HG03460 (cell line): ENCODE results near the gene YWHAH.

Experiments
- ATAC-seq: cut with Tn5 transposase; IDR thresholded peaks from one replicate; pipeline ENCODE4 v1.9.1; 2021; ENCODE audit not compliant: unreplicated experiment

Gene YWHAH

GRCh38 chr22:31922534-31922933 is 21.8 kb upstream of the YWHAH start:
- ATAC-seq, result no peak

GRCh38 chr22:31923136-31923535 is 21.2 kb upstream of the YWHAH start:
- ATAC-seq, result no peak

GRCh38 chr22:31923747-31924146 is 20.6 kb upstream of the YWHAH start:
- ATAC-seq, result no peak

GRCh38 chr22:31925056-31925455 is 19.3 kb upstream of the YWHAH start:
- ATAC-seq, result no peak

- ATAC-seq, result no peak
Observed at GRCh38 chr22:31926024-31926423, 18.3 kb upstream of the YWHAH start.

GRCh38 chr22:31926969-31927368 is 17.4 kb upstream of the YWHAH start:
- ATAC-seq, result no peak

- ATAC-seq, result no peak
Observed at GRCh38 chr22:31927562-31927961, 16.8 kb upstream of the YWHAH start.

- no peak for ATAC-seq
Observed at GRCh38 chr22:31929167-31929930, 15.0 kb upstream of the YWHAH start.

- no peak for ATAC-seq
Observed at GRCh38 chr22:31932863-31933262, 11.5 kb upstream of the YWHAH start.

- ATAC-seq, result no peak
Observed at GRCh38 chr22:31933406-31933805, 10.9 kb upstream of the YWHAH start.

GRCh38 chr22:31933816-31934482 is 10.4 kb upstream of the YWHAH start:
- no peak for ATAC-seq

- ATAC-seq, result no peak
Observed at GRCh38 chr22:31935961-31936635, 8.2 kb upstream of the YWHAH start.

- ATAC-seq, result no peak
Observed at GRCh38 chr22:31937341-31937740, 7.0 kb upstream of the YWHAH start.

GRCh38 chr22:31938296-31938695 is 6.0 kb upstream of the YWHAH start:
- ATAC-seq, result no peak

GRCh38 chr22:31940506-31940905 is 3.8 kb upstream of the YWHAH start:
- no peak for ATAC-seq

- ATAC-seq, result no peak
Observed at GRCh38 chr22:31942091-31942490, 2.2 kb upstream of the YWHAH start.

- ATAC-seq, result no peak
Observed at GRCh38 chr22:31943206-31943977, 943 bp upstream of the YWHAH start.

- ATAC-seq, result peak; percentile 20
Observed at GRCh38 chr22:31944700-31945442, 536 bp downstream of the YWHAH start.

- ATAC-seq, result no peak
Observed at GRCh38 chr22:31945443-31945855, 1.1 kb downstream of the YWHAH start.

- no peak for ATAC-seq
Observed at GRCh38 chr22:31945971-31946680, 1.8 kb downstream of the YWHAH start.
